ENCODE measurements around the gene PLIN5.
"Not testable (repeated sequence)": the region's sequence is repeated elsewhere in the genome, so short reads cannot be mapped to it uniquely, and the experiment has no call there.

Gene PLIN5

GRCh38 chr19:4550479-4551050 lies 15.5 kb upstream of the PLIN5 start:
- H3K4me3 ChIP-seq (ENCODE audit: low read depth, low read length) = no peak overlapping the region
- TF ChIP-seq, protein P1, sequence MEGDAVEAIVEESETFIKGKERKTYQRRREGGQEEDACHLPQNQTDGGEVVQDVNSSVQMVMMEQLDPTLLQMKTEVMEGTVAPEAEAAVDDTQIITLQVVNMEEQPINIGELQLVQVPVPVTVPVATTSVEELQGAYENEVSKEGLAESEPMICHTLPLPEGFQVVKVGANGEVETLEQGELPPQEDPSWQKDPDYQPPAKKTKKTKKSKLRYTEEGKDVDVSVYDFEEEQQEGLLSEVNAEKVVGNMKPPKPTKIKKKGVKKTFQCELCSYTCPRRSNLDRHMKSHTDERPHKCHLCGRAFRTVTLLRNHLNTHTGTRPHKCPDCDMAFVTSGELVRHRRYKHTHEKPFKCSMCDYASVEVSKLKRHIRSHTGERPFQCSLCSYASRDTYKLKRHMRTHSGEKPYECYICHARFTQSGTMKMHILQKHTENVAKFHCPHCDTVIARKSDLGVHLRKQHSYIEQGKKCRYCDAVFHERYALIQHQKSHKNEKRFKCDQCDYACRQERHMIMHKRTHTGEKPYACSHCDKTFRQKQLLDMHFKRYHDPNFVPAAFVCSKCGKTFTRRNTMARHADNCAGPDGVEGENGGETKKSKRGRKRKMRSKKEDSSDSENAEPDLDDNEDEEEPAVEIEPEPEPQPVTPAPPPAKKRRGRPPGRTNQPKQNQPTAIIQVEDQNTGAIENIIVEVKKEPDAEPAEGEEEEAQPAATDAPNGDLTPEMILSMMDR (conservative IDR thresholded peaks at IDR 0.05; ENCODE audit: low read depth, low read length) = no peak
- no peak for DNase-seq (ENCODE audit: low read depth)

GRCh38 chr19:4550018-4550417 lies 15.0 kb upstream of the PLIN5 start:
- no peak overlapping the region for H3K4me3 ChIP-seq (ENCODE audit: low read depth, low read length)
- TF ChIP-seq, protein P1 (conservative IDR thresholded peaks at IDR 0.05; ENCODE audit: low read depth, low read length) = no peak
- DNase-seq (ENCODE audit: low read depth) = no peak

DNA sequence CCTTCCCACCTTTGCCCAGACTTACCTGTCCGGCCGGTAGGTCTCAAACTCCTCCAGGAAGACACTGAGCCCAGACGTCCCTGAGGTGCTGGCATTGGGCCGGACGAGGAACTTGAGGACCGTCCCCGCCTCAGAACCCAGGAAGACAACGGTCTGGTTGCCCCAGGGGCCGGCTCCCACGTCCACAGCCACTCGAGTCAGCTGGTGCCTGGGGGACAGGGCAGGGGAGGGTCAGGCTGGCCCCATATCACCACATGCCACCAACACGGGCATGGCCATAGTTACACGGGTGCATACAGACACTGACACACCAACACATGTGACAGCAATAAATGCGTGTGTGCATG lies 13.2 kb upstream of the PLIN5 start:
- TF ChIP-seq, protein P1 (conservative IDR thresholded peaks at IDR 0.05; ENCODE audit: low read depth, low read length) = no peak
- no peak for DNase-seq (ENCODE audit: low read depth)
- no peak overlapping the region for H3K4me3 ChIP-seq (ENCODE audit: low read depth, low read length)

DNA sequence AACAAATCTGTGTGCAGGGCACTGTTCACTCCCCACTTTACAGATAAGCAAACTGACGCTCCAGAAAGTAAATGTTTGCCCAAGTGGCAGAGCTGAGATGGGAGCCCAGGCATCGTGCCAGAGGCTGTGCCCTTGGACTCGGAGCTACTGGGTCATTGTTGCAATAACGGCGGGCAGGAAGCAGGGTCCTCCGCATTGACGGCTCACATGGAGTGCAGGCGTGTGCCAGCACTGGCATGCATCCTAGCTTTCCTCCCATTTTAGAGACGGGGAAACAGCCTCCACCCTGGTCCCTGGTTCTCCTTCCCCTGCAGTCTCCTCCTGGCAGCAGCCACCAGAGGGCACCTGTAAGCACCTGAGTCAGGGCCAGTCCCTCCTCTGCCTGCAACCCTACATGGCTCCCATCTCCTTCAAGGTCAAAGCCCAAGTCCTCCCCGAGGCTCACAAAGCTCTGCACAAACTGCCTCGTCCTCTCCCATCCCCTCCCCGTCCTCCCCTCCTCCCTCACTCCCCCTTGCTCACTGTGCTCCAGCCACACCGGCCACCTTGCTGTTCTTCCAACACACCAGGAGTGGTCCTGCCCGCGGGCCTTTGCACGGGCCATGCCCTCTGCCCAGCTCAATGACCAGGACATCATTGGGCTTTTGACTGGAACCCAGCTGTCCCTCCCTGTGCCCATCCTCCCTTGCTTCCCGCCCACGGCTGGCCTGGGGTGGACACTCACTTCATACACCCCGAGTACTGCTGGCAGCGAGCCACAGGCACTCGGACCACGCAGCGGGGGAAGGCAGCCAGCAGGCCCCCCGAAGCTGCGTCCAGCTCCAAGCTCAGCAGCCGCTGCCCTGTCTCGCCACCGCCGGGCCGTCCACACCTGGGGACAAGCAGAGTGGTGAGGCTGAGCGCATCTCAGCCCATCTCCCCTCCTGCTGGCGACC lies 12.5 kb upstream of the PLIN5 start:
- H3K4me3 ChIP-seq (ENCODE audit: low read depth, low read length) = no peak overlapping the region

GRCh38 chr19:4543842-4544647 lies 9.0 kb upstream of the PLIN5 start:
- TF ChIP-seq, protein P1 (conservative IDR thresholded peaks at IDR 0.05; ENCODE audit: low read depth, low read length) = no peak
- no peak overlapping the region for H3K4me3 ChIP-seq (ENCODE audit: low read depth, low read length)
- no peak for DNase-seq (ENCODE audit: low read depth)

More for the DNA sequence above, 12.5 kb upstream of the PLIN5 start:
- TF ChIP-seq, protein P1 (conservative IDR thresholded peaks at IDR 0.05; ENCODE audit: low read depth, low read length) = peak; percentile 60
- no peak for DNase-seq (ENCODE audit: low read depth)

DNA sequence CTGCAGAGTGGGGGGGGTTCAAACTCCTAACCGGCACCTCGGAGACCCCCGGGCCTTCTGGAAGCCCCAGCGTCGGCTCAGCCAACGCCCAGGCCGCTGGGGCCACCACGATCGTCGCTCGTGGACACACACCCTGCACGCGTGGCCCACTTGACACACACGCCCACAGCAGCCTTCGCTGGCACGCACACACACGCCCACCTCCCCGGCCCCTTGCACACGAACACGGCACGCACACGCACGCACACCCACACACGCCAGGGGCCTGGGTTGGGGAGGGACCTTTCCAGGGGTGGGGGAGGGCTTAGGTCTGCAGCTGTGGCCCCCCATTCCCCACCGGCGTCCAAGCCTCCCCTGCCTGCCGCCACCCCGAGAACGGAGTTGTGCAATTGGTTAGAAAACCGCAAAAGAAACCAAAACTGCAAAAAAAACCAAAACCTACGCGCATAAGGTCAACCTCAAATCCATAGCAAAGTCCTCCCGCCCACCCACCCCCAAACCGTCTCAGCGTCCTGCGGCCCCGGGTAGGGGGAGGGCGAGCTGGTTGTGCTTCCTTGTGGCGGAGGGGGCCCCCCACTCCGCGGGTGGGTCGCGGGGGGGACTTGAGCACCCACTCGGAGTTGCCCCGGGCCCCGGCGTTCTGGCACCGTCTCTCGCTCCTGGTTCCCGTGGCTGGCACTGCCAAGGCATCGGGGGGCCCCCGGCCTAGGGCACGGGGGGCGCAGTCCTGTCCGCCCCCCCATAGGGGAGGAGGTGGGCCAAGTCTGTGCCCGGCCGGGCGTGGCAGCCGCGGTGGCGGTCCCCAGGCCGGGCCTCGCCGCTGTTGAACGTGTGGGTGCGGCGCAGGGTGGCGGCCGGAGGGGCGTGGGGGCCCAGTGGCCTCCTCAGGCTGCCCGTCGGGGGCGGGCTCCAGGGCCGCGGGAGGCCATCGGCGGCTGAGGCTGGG lies 8.1 kb upstream of the PLIN5 start:
- H3K4me3 ChIP-seq (ENCODE audit: low read depth, low read length) = no peak overlapping the region

DNA sequence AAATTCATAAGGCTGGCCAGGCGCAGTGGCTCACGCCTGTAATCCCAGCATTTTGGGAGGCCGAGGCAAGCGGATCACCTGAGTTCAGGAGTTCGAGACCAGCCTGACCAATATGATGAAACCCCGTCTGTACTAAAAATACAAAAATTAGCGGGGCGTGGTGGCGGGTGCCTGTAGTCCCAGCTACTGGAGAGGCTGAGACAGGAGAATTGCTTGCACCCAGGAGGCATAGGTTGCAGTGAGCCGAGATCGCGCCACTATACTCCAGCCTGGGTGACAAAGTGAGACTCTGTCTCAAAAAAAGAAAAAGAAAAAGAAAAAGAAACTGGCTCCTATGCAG lies 6.8 kb upstream of the PLIN5 start:
- H3K4me3 ChIP-seq (ENCODE audit: low read depth, low read length); DNase-seq (ENCODE audit: low read depth): not testable (repeated sequence)

More for the DNA sequence above, 8.1 kb upstream of the PLIN5 start:
- DNase-seq (ENCODE audit: low read depth) = no peak
- TF ChIP-seq, protein P1 (conservative IDR thresholded peaks at IDR 0.05; ENCODE audit: low read depth, low read length) = no peak
